K562 (cell line): Measurements from ENCODE around the gene SLC8A1. TPM values are rescaled to one million over a fixed set of nuclear protein-coding genes. Genes with fewer than 3 reads are reported as not detected.

Experiments used
- ATAC-seq: fragments of 200-7000 bp; cut with Tn5 transposase; 3 replicates; pipeline ENCODE4 v1.9.1; 2020; ENCODE audit warnings: moderate library complexity
- BruUV-seq: library from RNA; stranded (reverse); fragments of 400-500 nt; replicated peaks from 2 replicates; lab custom pipeline; 2021; lab: Mats Ljungman, UMichigan
- CTCF ChIA-PET: fragments of 300-600 bp; formaldehyde crosslinking; extraction: SDS; loops from one replicate; lab custom pipeline; 2021; ENCODE audit warnings: low intra/inter-chr PET ratio; lab: Yijun Ruan, JAX
- POLR2A ChIA-PET: fragments of 300-600, 350-650 bp; sonication (Branson Sonifier 250); formaldehyde crosslinking; extraction: SDS; loops from one replicate; lab custom pipeline; 2021; ENCODE audit warnings: antibody characterized with exemption, inconsistent platforms; lab: Yijun Ruan, JAX
- DNase-seq, 4 experiments: peaks; one replicate each; pipeline versions ENCODE4 v3.0.0 to v3.0.0-alpha.2; 2011 to 2018; ENCODE audit warnings: low spot score in 3 of 4, mixed read lengths in 3 of 4; ENCODE audit errors: extremely low read depth in 1 of 4
- FAIRE-seq: peaks from 2 replicates; lab custom pipeline; 2011; peaks lifted over from hg19 to GRCh38; lab: Jason Lieb, UNC
- H2AFZ ChIP-seq: 2 replicates; pipeline ENCODE4 v1.6.0; 2011; ENCODE audit warnings: low read depth, low read length, control low read depth, inconsistent platforms
- H3K27ac ChIP-seq: fragments of 200-600 bp; 3 replicates; pipeline ENCODE4 v1.8.0; 2011; ENCODE audit warnings: low read depth, mild to moderate bottlenecking, control low read depth, inconsistent platforms, low read length, moderate library complexity, mixed read lengths; ENCODE audit errors: extremely low read depth
- H3K27me3 ChIP-seq, 2 experiments: fragments of 300-600 bp in 1 of 2; 2 replicates in 1 of 2; 3 replicates in 1 of 2; pipeline versions ENCODE4 v1.6.0 to v1.8.0; 2011; ENCODE audit warnings: inconsistent platforms in 2 of 2, low read length in 2 of 2, mild to moderate bottlenecking in 1 of 2, mixed read lengths in 1 of 2, moderate library complexity in 1 of 2; ENCODE audit not compliant: control insufficient read depth in 2 of 2, insufficient read depth in 2 of 2
- H3K36me3 ChIP-seq: fragments of 300-600 bp; 3 replicates; pipeline ENCODE4 v1.8.0; 2011; ENCODE audit warnings: mild to moderate bottlenecking, low read length, inconsistent platforms; ENCODE audit not compliant: control insufficient read depth, insufficient read depth
- H3K4me1 ChIP-seq, 2 experiments: fragments of 200-600 bp in 1 of 2; replicated peaks in 1 of 2; 2 replicates in 1 of 2; 3 replicates in 1 of 2; pipeline versions ENCODE4 v1.5.1 to v1.8.0; 2011; ENCODE audit warnings: inconsistent platforms in 2 of 2, low read length in 2 of 2, mild to moderate bottlenecking in 1 of 2, mixed read lengths in 1 of 2, moderate library complexity in 1 of 2; ENCODE audit not compliant: control insufficient read depth in 2 of 2, insufficient read depth in 2 of 2
- H3K4me2 ChIP-seq: 2 replicates; pipeline ENCODE4 v1.6.1; 2011; ENCODE audit warnings: low read length, control low read depth, inconsistent platforms, mixed read lengths; ENCODE audit not compliant: insufficient read depth
- H3K4me3 ChIP-seq: fragments of 200-600 bp; sonication (generic), shearing (Covaris generic); 2 replicates; pipeline ENCODE4 v1.5.1; 2016; ENCODE audit warnings: control low read depth, inconsistent platforms
- H3K79me2 ChIP-seq: fragments of 200-600 bp; 3 replicates; pipeline ENCODE4 v1.8.0; 2011; ENCODE audit warnings: low read length, inconsistent platforms; ENCODE audit not compliant: control insufficient read depth, insufficient read depth
- H3K9ac ChIP-seq, 2 experiments: 2 replicates each; pipeline versions ENCODE4 v1.6.0 to v1.6.1; 2011; ENCODE audit warnings: low read depth in 2 of 2, low read length in 2 of 2, control low read depth in 1 of 2, inconsistent platforms in 1 of 2, mild to moderate bottlenecking in 1 of 2, mixed read lengths in 1 of 2; ENCODE audit not compliant: insufficient read depth in 1 of 2
- H3K9me1 ChIP-seq: one replicate; pipeline ENCODE4 v1.6.0; 2011; ENCODE audit warnings: inconsistent platforms, mild to moderate bottlenecking, low read length, moderate library complexity; ENCODE audit not compliant: control insufficient read depth, insufficient read depth
- H3K9me3 ChIP-seq: replicated peaks from 2 replicates; pipeline ENCODE4 v1.5.1; 2011; ENCODE audit warnings: low read depth, low read length, inconsistent platforms; ENCODE audit not compliant: control insufficient read depth, insufficient read depth
- H4K20me1 ChIP-seq: replicated peaks from 2 replicates; pipeline ENCODE4 v1.6.1; 2011; ENCODE audit warnings: low read length, inconsistent platforms, mixed read lengths; ENCODE audit not compliant: control insufficient read depth, insufficient read depth
- CGGBP1 ChIP-seq: fragments of 250-450 bp; sonication (Bioruptor Pico); IDR thresholded peaks from 2 replicates; pipeline ENCODE4 v1.9.0; 2021; ENCODE audit warnings: mild to moderate bottlenecking
- JUNB ChIP-seq: fragments of 450-650 bp; formaldehyde crosslinking; conservative IDR thresholded peaks from 2 replicates; pipeline ENCODE4 v1.4.0; 2020; ENCODE audit warnings: mild to moderate bottlenecking
- MCM3 ChIP-seq: fragments of 450-650 bp; IDR thresholded peaks from 2 replicates; pipeline ENCODE4 v1.6.1; 2016
- NCOA4 ChIP-seq: fragments of 450-650 bp; IDR thresholded peaks from 2 replicates; pipeline ENCODE4 v1.6.1; 2018; ENCODE audit warnings: mild to moderate bottlenecking; ENCODE audit not compliant: partially characterized antibody
- POU5F1 ChIP-seq: fragments of 150-350 bp; IDR thresholded peaks from 2 replicates; pipeline ENCODE4 v1.6.1; 2014; ENCODE audit warnings: borderline replicate concordance, low read length, low read depth, mild to moderate bottlenecking; ENCODE audit not compliant: partially characterized antibody
- SMARCA4 ChIP-seq: fragments of 450-650 bp; IDR thresholded peaks from 2 replicates; pipeline ENCODE4 v1.6.1; 2016
- SREBF2 ChIP-seq: sonication (generic); formaldehyde crosslinking; IDR thresholded peaks from 2 replicates; pipeline ENCODE4 v1.4.0; 2020; ENCODE audit warnings: mild to moderate bottlenecking, missing genetic modification reagents
- ZBTB49 ChIP-seq: sonication (generic); formaldehyde crosslinking; IDR thresholded peaks from 2 replicates; pipeline ENCODE4 v1.8.0; 2022; ENCODE audit warnings: missing genetic modification reagents, mild to moderate bottlenecking, borderline replicate concordance
- WGBS: fragments of 100-300 bp; shearing (Covaris generic); methylation state at CpG from one replicate; pipeline ENCODE4 v1.1.6; 2016; ENCODE audit warnings: low coverage, mixed read lengths; ENCODE audit not compliant: insufficient coverage; ENCODE audit errors: missing lambda C conversion rate; 5-methylcytosine and 5-hydroxymethylcytosine counted together
- in situ Hi-C: fragments of 300-500 bp; cut with MboI; formaldehyde crosslinking; loops from 4 replicates; pipeline ENCODE4 v1.15.0; 2018; ENCODE audit warnings: inconsistent platforms, mixed read lengths
- intact Hi-C: fragments of 100-400 bp; cut with micrococcal nuclease; formaldehyde crosslinking; loops from 2 replicates; pipeline ENCODE4 v1.14.2; 2022
- polyA plus RNA-seq, 8 experiments: library from polyadenylated mRNA; depleted of rRNA in 4 of 8; stranded (reverse) in 5 of 8; unstranded in 3 of 8; fragments of >200 nt; fragmentation: Nextera tagmentation in 2 of 8; fragmentation: Illumina TruSeq in 1 of 8; extraction: Ambion mirVana in 2 of 8; extraction: Trizol in 1 of 8; gene quantifications; 2 replicates each; pipeline versions ENCODE4 v1.2.1 to v1.2.3, GENCODE V29; 2011 to 2014; ENCODE audit warnings: inconsistent platforms in 1 of 8, missing spikeins in 1 of 8
- total RNA-seq, 7 experiments: library from RNA; depleted of rRNA in 6 of 7; stranded (reverse); fragments of >200 nt in 6 of 7; fragmentation: Illumina TruSeq in 2 of 7; extraction: Trizol in 2 of 7; gene quantifications; 2 replicates each; pipeline versions ENCODE4 v1.2.1 to v1.2.3, GENCODE V29; 2011 to 2021; ENCODE audit warnings: low replicate concordance in 1 of 7

Gene SLC8A1
- total and polyA plus RNA-seq, 9 of the 15 experiments (the other 6 are each of a cell fraction or from before 2014, with no cell fraction given): not detected

DNA sequence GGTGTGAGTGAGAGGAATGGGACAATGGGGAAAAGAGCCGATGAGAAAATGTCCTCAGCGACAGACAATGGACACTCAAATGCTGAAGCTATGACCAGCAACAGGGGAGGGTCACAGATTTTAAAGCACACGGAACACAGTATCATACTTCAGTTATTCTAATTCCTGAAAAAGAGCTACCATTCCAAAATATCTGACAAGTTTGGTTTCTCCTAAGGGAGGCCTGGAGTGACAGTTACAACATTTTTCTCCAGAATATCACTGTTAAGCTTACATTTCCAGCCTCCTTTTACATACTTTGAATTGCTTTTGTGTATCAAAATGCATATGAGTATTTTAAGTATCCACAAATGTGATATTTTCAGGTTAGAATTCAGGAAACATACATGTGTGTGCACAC, 351.2 kb downstream of the SLC8A1 start:
- H3K27me3 ChIP-seq: no peaks in the 10 kb centered on the region
- no peak overlapping the region for H3K4me2 ChIP-seq
- in situ Hi-C loops: no loop called here
- no peak overlapping the region for H3K27ac ChIP-seq
- H3K36me3 ChIP-seq: no peaks in the 10 kb centered on the region
- ChIA-PET CTCF (no interaction called here), POLR2A (no interaction called here)
- TF ChIP-seq SMARCA4 (no peak), ZBTB49 (CRISPR knock-in tag) (no peak), POU5F1 (no peak), SREBF2 (CRISPR knock-in tag) (no peak), CGGBP1 (CRISPR knock-in tag) (no peak), MCM3 (no peak), NCOA4 (no peak), JUNB (CRISPR knock-in tag) (no peak)
- no peaks in the 10 kb centered on the region for H3K4me1 ChIP-seq
- FAIRE-seq (no peak), DNase-seq (no peak), ATAC-seq (no peak)
- H4K20me1 ChIP-seq: no peaks in the 10 kb centered on the region
- BruUV-seq: no TSS peak
- no peaks in the 10 kb centered on the region for H3K9me3 ChIP-seq
- H3K79me2 ChIP-seq: no peaks in the 10 kb centered on the region
- intact Hi-C loops: no loop called here
- H2AFZ ChIP-seq: no peak overlapping the region
- H3K4me3 ChIP-seq: no peak overlapping the region
- H3K9me1 ChIP-seq: no peaks in the 10 kb centered on the region
- no peak overlapping the region for H3K9ac ChIP-seq
- WGBS: 0% methylated on average over 3 of the region's 3 CpGs
